Spleen (tissue), 7 donors: ENCODE measurements around the gene HSP90B1.

Experiments
- CTCF ChIP-seq, 11 experiments: fragments of 200-600 bp in 7 of 11; fragments of 450-650 bp in 4 of 11; sonication (generic) in 4 of 11; IDR thresholded peaks in 8 of 11; conservative IDR thresholded peaks in 3 of 11; 1 replicate in 7 of 11; 2 replicates in 4 of 11; pipeline versions ENCODE4 v1.4.0 to v1.8.0; 2016 to 2021; ENCODE audit warnings: antibody characterized with exemption in 11 of 11, inconsistent platforms in 4 of 11, mild to moderate bottlenecking in 1 of 11
- POLR2A ChIP-seq, 3 donors: fragments of 450-650 bp; IDR thresholded peaks; one replicate each; pipeline ENCODE4 v1.5.1; 2017; ENCODE audit warnings: antibody characterized with exemption in 3 of 3, mild to moderate bottlenecking in 1 of 3
- donor health status: DM: no; HTN: no; CAD: no; lungs with moderate emphysema.
- donor health status: DM: no; HTN: no; CAD: no.
- donor health status: DM: no; HTN: no; CAD: no.

- TF ChIP-seq CTCF (IDR thresholded peaks at IDR 0.05 in 8 of 11, conservative IDR thresholded peaks at IDR 0.05 in 3 of 11): no peak
- TF ChIP-seq POLR2A (IDR thresholded peaks at IDR 0.05): no peak
Observed at GRCh38 chr12:103958621-103959020, 28.4 kb downstream of the HSP90B1 start.
